IPS-18a (cell line): ENCODE measurements around the gene C6orf120.

Experiments
- H3K27ac ChIP-seq: one replicate; pipeline ENCODE4 v1.5.1; 2013; ENCODE audit warnings: low read length
- H3K27me3 ChIP-seq: one replicate; pipeline ENCODE4 v1.6.1; 2013; ENCODE audit warnings: mild to moderate bottlenecking, low read length; ENCODE audit not compliant: control insufficient read depth, insufficient read depth
- H3K36me3 ChIP-seq: one replicate; pipeline ENCODE4 v1.6.1; 2013; ENCODE audit warnings: low read depth, low read length; ENCODE audit not compliant: control insufficient read depth
- H3K4me1 ChIP-seq: one replicate; pipeline ENCODE4 v1.6.1; 2013; ENCODE audit warnings: low read depth, low read length; ENCODE audit not compliant: control insufficient read depth
- H3K4me3 ChIP-seq: one replicate; pipeline ENCODE4 v1.5.1; 2013; ENCODE audit warnings: low read length
- H3K9ac ChIP-seq: one replicate; pipeline ENCODE4 v1.6.1; 2013; ENCODE audit warnings: mild to moderate bottlenecking, low read length, moderate library complexity
- H3K9me3 ChIP-seq: one replicate; pipeline ENCODE4 v1.6.1; 2013; ENCODE audit warnings: low read depth, low read length; ENCODE audit not compliant: control insufficient read depth

Gene C6orf120

GRCh38 chr6:169664227-169664626 lies 37.7 kb upstream of the C6orf120 start:
- H3K36me3 ChIP-seq, result peaks cover 66% of the 10 kb centered on the region

GRCh38 chr6:169665289-169665688 lies 36.6 kb upstream of the C6orf120 start:
- Histone ChIP-seq H3K27ac (no peak overlapping the region), H3K9me3 (no peaks in the 10 kb centered on the region), H3K36me3 (peaks cover 62% of the 10 kb centered on the region), H3K9ac (no peak overlapping the region), H3K4me3 (no peak overlapping the region), H3K27me3 (no peaks in the 10 kb centered on the region), H3K4me1 (no peaks in the 10 kb centered on the region)

More at GRCh38 chr6:169664227-169664626, 37.7 kb upstream of the C6orf120 start:
- H3K4me1 ChIP-seq, result no peaks in the 10 kb centered on the region
- no peaks in the 10 kb centered on the region for H3K9me3 ChIP-seq
- H3K27me3 ChIP-seq, result no peaks in the 10 kb centered on the region
- H3K4me3 ChIP-seq, result no peak overlapping the region
- no peak overlapping the region for H3K27ac ChIP-seq
- H3K9ac ChIP-seq, result no peak overlapping the region

GRCh38 chr6:169666441-169666840 lies 35.5 kb upstream of the C6orf120 start:
- Histone ChIP-seq H3K4me3 (no peak overlapping the region), H3K9ac (no peak overlapping the region), H3K4me1 (no peaks in the 10 kb centered on the region), H3K27me3 (no peaks in the 10 kb centered on the region), H3K36me3 (peaks cover 66% of the 10 kb centered on the region), H3K9me3 (no peaks in the 10 kb centered on the region), H3K27ac (no peak overlapping the region)

GRCh38 chr6:169667716-169668115 lies 34.2 kb upstream of the C6orf120 start:
- Histone ChIP-seq H3K9me3 (no peaks in the 10 kb centered on the region), H3K27ac (no peak overlapping the region), H3K4me1 (no peaks in the 10 kb centered on the region), H3K4me3 (no peak overlapping the region), H3K27me3 (no peaks in the 10 kb centered on the region), H3K9ac (no peak overlapping the region), H3K36me3 (peaks cover 69% of the 10 kb centered on the region)

GRCh38 chr6:169668203-169668847 lies 33.6 kb upstream of the C6orf120 start:
- Histone ChIP-seq H3K4me1 (no peaks in the 10 kb centered on the region), H3K9me3 (no peaks in the 10 kb centered on the region), H3K9ac (no peak overlapping the region), H3K4me3 (no peak overlapping the region), H3K27me3 (no peaks in the 10 kb centered on the region), H3K36me3 (peaks cover 64% of the 10 kb centered on the region), H3K27ac (no peak overlapping the region)

- Histone ChIP-seq H3K27me3 (no peaks in the 10 kb centered on the region), H3K9me3 (no peaks in the 10 kb centered on the region), H3K4me1 (no peaks in the 10 kb centered on the region), H3K36me3 (peaks cover 56% of the 10 kb centered on the region), H3K27ac (no peak overlapping the region), H3K4me3 (no peak overlapping the region), H3K9ac (no peak overlapping the region)
These were observed 32.8 kb upstream of the C6orf120 start for GRCh38 chr6:169669147-169669546.

GRCh38 chr6:169669889-169670288 lies 32.0 kb upstream of the C6orf120 start:
- Histone ChIP-seq H3K27ac (no peak overlapping the region), H3K4me1 (no peaks in the 10 kb centered on the region), H3K9ac (no peak overlapping the region), H3K27me3 (no peaks in the 10 kb centered on the region), H3K4me3 (no peak overlapping the region), H3K9me3 (no peaks in the 10 kb centered on the region), H3K36me3 (peaks cover 54% of the 10 kb centered on the region)

GRCh38 chr6:169671563-169671962 lies 30.4 kb upstream of the C6orf120 start:
- Histone ChIP-seq H3K4me1 (no peaks in the 10 kb centered on the region), H3K27ac (no peak overlapping the region), H3K36me3 (peaks cover 42% of the 10 kb centered on the region), H3K9me3 (no peaks in the 10 kb centered on the region), H3K9ac (no peak overlapping the region), H3K4me3 (no peak overlapping the region), H3K27me3 (no peaks in the 10 kb centered on the region)

GRCh38 chr6:169675011-169675410 lies 26.9 kb upstream of the C6orf120 start:
- Histone ChIP-seq H3K9ac (no peak overlapping the region), H3K27ac (no peak overlapping the region), H3K4me1 (no peaks in the 10 kb centered on the region), H3K9me3 (no peaks in the 10 kb centered on the region), H3K4me3 (no peak overlapping the region), H3K27me3 (no peaks in the 10 kb centered on the region), H3K36me3 (peaks cover 22% of the 10 kb centered on the region)

GRCh38 chr6:169677096-169677495 lies 24.8 kb upstream of the C6orf120 start:
- no peak overlapping the region for H3K4me3 ChIP-seq
- no peak overlapping the region for H3K27ac ChIP-seq
- H3K27me3 ChIP-seq, result no peaks in the 10 kb centered on the region
- peaks cover 5% of the 10 kb centered on the region for H3K36me3 ChIP-seq
- H3K9me3 ChIP-seq, result no peaks in the 10 kb centered on the region
- no peaks in the 10 kb centered on the region for H3K4me1 ChIP-seq
- H3K9ac ChIP-seq, result no peak overlapping the region

- H3K4me3 ChIP-seq, result no peak overlapping the region
- H3K4me1 ChIP-seq, result no peaks in the 10 kb centered on the region
- H3K9ac ChIP-seq, result no peak overlapping the region
- H3K9me3 ChIP-seq, result no peaks in the 10 kb centered on the region
- no peak overlapping the region for H3K27ac ChIP-seq
- H3K36me3 ChIP-seq, result no peaks in the 10 kb centered on the region
- no peaks in the 10 kb centered on the region for H3K27me3 ChIP-seq
These were observed 23.6 kb upstream of the C6orf120 start for GRCh38 chr6:169678342-169678741.

GRCh38 chr6:169684056-169684455 lies 17.9 kb upstream of the C6orf120 start:
- H3K27ac ChIP-seq, result no peak overlapping the region
- H3K9me3 ChIP-seq, result peaks cover 7% of the 10 kb centered on the region
- no peak overlapping the region for H3K9ac ChIP-seq
- peaks cover 26% of the 10 kb centered on the region for H3K36me3 ChIP-seq
- H3K27me3 ChIP-seq, result no peaks in the 10 kb centered on the region
- no peak overlapping the region for H3K4me3 ChIP-seq
- H3K4me1 ChIP-seq, result no peaks in the 10 kb centered on the region
